ENCODE data around the gene CAMK2D.

Gene CAMK2D

GRCh38 chr4:113561758-113562157, 199.8 kb downstream of the CAMK2D start:
- TF ChIP-seq CTCF (IDR thresholded peaks at IDR 0.05; ENCODE audit: insufficient read depth, low read length, missing control alignments), result no peak
- ChIA-PET CTCF (interaction anchor here (1.1 to 5.7 kb wide), 5 partner anchors 11 to 167 kb away, joined by 3 to 51 read pairs (median 3); no protein-coding TSS in a partner anchor), POLR2A (no interaction called here)
- H3K4me3 ChIP-seq (ENCODE audit: low read depth, low read length), result no peak overlapping the region
- DNase-seq (ENCODE audit: low read depth, low spot score), result no peak

DNA sequence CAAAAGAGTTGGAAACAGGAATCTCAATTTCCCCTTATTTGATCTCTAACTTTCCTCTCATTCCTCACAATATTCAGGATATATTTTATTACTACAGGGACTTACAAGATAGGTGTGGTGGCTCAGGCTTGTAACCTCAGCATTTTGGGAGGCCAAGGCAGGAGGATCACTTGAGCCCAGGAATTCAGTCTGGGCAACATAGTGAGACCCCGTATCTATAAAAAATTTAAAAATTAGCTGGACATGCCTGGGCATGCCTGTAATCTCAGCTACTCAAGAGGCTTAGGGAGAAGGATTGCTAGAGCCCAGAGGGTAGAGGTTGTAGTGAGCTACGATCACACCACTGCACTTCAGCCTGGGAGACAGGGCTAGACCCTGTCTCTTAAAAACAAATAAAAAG, 200.4 kb downstream of the CAMK2D start:
- POLR2A ChIA-PET, result no interaction called here
- no peak for TF ChIP-seq CTCF (IDR thresholded peaks at IDR 0.05; ENCODE audit: insufficient read depth, low read length, missing control alignments)
- no peak for DNase-seq (ENCODE audit: low read depth, low spot score)
- H3K4me3 ChIP-seq (ENCODE audit: low read depth, low read length), result no peak overlapping the region
- CTCF ChIA-PET, result interaction anchor here (1.1 to 5.7 kb wide), 4 partner anchors 11 to 166 kb away, joined by 3 to 51 read pairs (median 4); no protein-coding TSS in a partner anchor

DNA sequence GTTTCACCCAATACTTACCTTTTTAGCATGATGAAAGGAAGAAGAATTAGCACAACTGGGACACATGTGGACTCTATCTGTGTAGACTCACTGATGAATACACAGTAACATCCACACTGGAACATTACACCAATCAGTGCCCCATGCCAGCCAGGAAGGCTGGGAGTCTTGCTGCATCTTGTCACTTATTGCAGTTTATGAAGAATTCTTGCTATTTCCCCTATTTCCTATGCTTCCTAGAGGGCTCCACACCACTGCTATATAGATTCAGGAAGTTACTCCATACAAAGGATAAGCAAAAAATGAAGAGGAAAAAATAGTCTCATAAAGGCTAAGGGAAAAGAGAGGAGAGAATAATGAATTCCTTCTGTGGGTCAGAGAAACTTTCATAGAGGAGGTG, 201.0 kb downstream of the CAMK2D start:
- no peak for DNase-seq (ENCODE audit: low read depth, low spot score)
- no peak for TF ChIP-seq CTCF (IDR thresholded peaks at IDR 0.05; ENCODE audit: insufficient read depth, low read length, missing control alignments)
- H3K4me3 ChIP-seq (ENCODE audit: low read depth, low read length), result no peak overlapping the region
- ChIA-PET CTCF (interaction anchor here (1.7 kb wide), 1 partner anchor 13 kb away, joined by 15 read pairs; no protein-coding TSS in a partner anchor), POLR2A (no interaction called here)

- ChIA-PET CTCF (interaction anchor here (1.0 to 1.7 kb wide), 3 partner anchors 12 to 224 kb away, joined by 3 to 15 read pairs (median 4); no protein-coding TSS in a partner anchor), POLR2A (no interaction called here)
- H3K4me3 ChIP-seq (ENCODE audit: low read depth, low read length), result no peak overlapping the region
- no peak for TF ChIP-seq CTCF (IDR thresholded peaks at IDR 0.05; ENCODE audit: insufficient read depth, low read length, missing control alignments)
- DNase-seq (ENCODE audit: low read depth, low spot score), result no peak
Observed at GRCh38 chr4:113559947-113560346, 201.6 kb downstream of the CAMK2D start.

DNA sequence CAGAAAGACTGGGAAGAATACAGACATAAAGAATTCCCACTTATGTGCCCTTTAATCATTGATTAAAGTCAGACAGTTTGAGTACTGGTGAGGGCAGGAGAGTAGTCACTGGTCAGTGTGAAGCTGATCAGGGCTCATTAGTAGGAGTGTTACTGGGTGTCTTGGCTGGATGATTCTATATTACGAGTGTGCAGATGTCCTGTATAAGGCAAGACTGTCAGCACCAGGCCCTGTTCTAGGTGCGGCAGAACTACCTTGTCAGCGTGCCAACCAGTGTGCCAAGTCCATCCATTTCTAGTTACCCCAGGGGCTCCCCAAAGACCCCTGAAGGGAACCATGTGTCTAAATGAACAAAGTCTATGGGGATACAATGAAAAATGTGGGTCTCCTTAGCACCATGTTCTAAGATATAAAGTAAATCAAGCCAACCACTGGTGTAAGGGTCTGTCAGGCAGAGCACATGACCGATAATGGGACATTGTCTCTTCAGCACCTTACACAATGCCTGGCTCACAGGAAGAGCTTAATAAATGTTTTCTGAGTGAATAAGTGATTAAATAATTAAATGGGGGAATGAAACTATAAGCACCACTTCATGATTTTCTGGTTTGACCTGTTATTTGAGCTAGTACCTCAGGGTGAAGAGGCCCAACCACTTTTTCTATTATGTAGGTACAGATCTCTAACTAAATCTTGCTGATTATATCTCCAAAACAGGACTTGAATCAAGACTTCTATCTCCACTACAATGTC, 205.0 kb downstream of the CAMK2D start:
- CTCF ChIA-PET, result interaction anchor here (0.9 to 3.0 kb wide), 2 partner anchors 9 to 88 kb away, joined by 3 to 36 read pairs; no protein-coding TSS in a partner anchor
- TF ChIP-seq CTCF (IDR thresholded peaks at IDR 0.05; ENCODE audit: insufficient read depth, low read length, missing control alignments), result no peak
- H3K4me3 ChIP-seq (ENCODE audit: low read depth, low read length), result no peak overlapping the region
- DNase-seq (ENCODE audit: low read depth, low spot score), result no peak
- POLR2A ChIA-PET, result no interaction called here

GRCh38 chr4:113555868-113556267, 205.7 kb downstream of the CAMK2D start:
- ChIA-PET POLR2A (no interaction called here), CTCF (interaction anchor here (0.9 to 3.0 kb wide), 2 partner anchors 8 to 89 kb away, joined by 3 to 36 read pairs; no protein-coding TSS in a partner anchor)
- DNase-seq (ENCODE audit: low read depth, low spot score), result no peak
- no peak overlapping the region for H3K4me3 ChIP-seq (ENCODE audit: low read depth, low read length)
- TF ChIP-seq CTCF (IDR thresholded peaks at IDR 0.05; ENCODE audit: insufficient read depth, low read length, missing control alignments), result no peak
